Measurements from ENCODE around the gene SPAG17.

- TF ChIP-seq BHLHE40 (IDR thresholded peaks at IDR 0.05; ENCODE audit: low read depth, low read length), result no peak
- TF ChIP-seq MXI1 (IDR thresholded peaks at IDR 0.05; ENCODE audit: borderline replicate concordance, low read depth, low read length), result no peak
- no peak for TF ChIP-seq CTCF (conservative IDR thresholded peaks at IDR 0.05; ENCODE audit: low read depth, low read length)
- TF ChIP-seq POLR2A (IDR thresholded peaks at IDR 0.05; ENCODE audit: low read depth, low read length), result no peak
- no peak for TF ChIP-seq RFX5 (IDR thresholded peaks at IDR 0.05; ENCODE audit: low read depth, low read length)
- TF ChIP-seq CEBPB (IDR thresholded peaks at IDR 0.05; ENCODE audit: low read depth, low read length), result no peak
- no peak for TF ChIP-seq ELK1 (IDR thresholded peaks at IDR 0.05; ENCODE audit: borderline replicate concordance, low read depth, low read length)
- no peak for TF ChIP-seq RCOR1 (IDR thresholded peaks at IDR 0.05; ENCODE audit: insufficient replicate concordance, low read length)
These were observed 152.1 kb downstream of the SPAG17 start for GRCh38 chr1:118032883-118033282.

Measured in IMR-90 (cell line).